G401 (cell line): ENCODE results near the gene CMIP. TPM values are rescaled to one million over a fixed set of nuclear protein-coding genes. Genes with fewer than 3 reads are reported as not detected.
"Not testable (repeated sequence)": the region's sequence is repeated elsewhere in the genome, so short reads cannot be mapped to it uniquely, and the experiment has no call there.

Experiments used
- DNase-seq: peaks from one replicate; pipeline ENCODE4 v3.0.0-alpha.2; 2015; ENCODE audit warnings: low spot score
- in situ Hi-C: cut with HindIII; loops from 2 replicates; pipeline ENCODE4 v1.10.0; 2016; ENCODE audit warnings: low sequenced_read_pairs, mixed read lengths
- total RNA-seq: library from RNA; depleted of rRNA; stranded (reverse); fragments of >200 nt; shearing (Covaris generic); gene quantifications from 2 replicates; pipeline ENCODE4 v1.2.3, GENCODE V29; 2014; rRNA removed

Gene CMIP
- total RNA-seq, 1 experiment from 2014 or later = 8.6 TPM

DNA sequence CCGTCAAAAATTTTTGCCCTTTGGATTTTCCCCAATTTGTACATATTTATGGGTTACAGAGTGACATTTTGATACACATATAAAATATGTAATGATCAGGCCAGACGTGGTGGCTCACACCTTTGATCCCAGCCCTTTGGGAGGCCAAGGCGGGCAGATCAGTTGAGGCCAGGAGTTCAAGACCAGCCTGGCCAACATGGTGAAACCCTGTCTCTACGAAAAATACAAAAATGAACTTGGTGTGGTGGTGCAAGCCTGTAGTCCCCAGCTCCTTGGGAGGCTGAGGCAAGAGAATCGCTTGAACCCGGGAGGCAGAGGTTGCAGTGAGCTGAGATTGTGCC is 296.8 kb downstream of the CMIP start:
- DNase-seq = not testable (repeated sequence)
- in situ Hi-C loops = loop anchor here (25.0 kb wide), 1 partner anchor 354 kb away; no protein-coding TSS in a partner anchor

DNA sequence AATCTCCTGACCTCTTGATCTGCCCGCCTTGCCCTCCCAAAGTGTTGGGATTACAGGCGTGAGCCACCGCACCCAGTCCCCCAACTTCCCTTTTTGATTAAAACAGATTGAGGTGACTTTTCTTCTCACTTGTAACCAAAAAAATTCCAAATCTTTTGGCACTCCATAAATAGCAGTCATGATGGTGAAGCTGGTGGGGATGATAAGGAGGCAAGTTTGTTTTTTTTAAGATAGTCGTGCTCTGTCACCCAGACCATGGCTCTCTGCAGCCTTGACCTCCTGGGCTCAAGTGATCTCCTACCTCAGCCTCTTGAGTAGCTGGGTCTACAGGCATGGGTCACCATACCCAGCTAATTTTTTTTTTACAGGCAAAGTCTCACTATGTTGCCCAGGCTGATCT is 299.8 kb downstream of the CMIP start:
- no peak for DNase-seq
- in situ Hi-C loops = loop anchor here (25.0 kb wide), 1 partner anchor 357 kb away; no protein-coding TSS in a partner anchor

DNA sequence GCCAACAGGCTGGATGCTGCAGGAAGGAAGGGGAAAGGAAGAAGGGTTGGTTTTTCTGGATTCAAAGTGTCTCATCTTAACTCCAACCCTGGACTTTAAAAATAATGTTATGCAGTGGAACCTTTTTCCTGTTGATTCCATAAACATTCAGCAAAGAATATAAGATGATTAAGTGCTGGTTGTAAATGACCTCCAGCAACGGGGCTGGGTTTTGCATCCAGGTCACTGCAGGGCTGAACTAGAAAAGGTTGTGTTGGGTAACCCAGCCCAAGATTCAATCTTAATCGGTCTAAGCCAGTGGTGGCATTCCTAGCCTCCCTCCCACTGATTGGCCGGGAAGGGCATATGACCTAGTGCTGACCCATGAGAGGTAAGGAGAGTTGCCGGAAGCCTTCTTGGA is 300.3 kb downstream of the CMIP start:
- no peak for DNase-seq

DNA sequence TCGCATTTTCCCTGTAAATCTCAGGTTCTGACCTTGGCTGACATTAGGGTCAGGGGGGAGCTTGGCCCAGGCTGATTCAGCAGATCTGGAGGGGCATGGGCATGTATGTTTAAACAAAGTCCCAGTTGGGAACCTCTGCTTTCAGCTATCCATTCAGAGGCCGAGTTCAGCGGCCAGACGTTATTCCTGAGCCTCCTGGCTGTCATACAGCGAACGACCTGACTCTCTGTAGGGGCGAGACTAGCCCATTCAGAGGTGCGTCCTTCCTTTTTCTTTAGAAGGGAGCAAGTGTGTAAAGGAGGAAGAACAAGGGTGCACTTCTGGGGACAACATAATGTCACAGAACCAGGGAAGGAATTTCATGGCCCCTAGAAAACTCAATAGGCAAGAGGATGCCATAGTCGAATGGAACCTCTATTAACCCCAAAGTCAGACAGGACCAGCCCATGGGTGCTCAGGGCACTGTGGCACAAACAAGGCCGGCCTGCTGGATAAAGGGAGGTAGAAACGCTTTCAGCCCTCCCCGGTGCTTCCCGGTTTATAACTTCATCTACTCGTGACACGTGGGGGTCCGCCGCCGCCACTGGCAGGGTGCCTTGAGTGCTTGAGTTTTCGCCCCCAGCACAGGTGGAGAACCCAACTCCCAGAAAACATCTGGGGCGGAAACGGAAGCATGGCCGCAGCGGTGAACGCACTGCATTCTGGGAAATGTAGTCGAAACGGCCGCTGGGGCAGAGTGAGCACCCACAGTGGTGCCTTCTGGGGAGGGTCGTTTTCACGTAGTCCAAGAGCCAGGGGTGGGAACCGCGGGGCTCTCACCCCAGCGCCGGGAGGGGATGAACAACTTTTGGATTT is 301.3 kb downstream of the CMIP start:
- peak; percentile 30 for DNase-seq
- in situ Hi-C loops = loop anchor here (25.0 kb wide), 1 partner anchor 359 kb away; no protein-coding TSS in a partner anchor

More for the DNA sequence above, 300.3 kb downstream of the CMIP start:
- in situ Hi-C loops = loop anchor here (25.0 kb wide), 1 partner anchor 358 kb away; no protein-coding TSS in a partner anchor

- DNase-seq = no peak
- in situ Hi-C loops = loop anchor here (25.0 kb wide), 1 partner anchor 359 kb away; no protein-coding TSS in a partner anchor
Observed at GRCh38 chr16:81746566-81746965, 302.0 kb downstream of the CMIP start.

DNA sequence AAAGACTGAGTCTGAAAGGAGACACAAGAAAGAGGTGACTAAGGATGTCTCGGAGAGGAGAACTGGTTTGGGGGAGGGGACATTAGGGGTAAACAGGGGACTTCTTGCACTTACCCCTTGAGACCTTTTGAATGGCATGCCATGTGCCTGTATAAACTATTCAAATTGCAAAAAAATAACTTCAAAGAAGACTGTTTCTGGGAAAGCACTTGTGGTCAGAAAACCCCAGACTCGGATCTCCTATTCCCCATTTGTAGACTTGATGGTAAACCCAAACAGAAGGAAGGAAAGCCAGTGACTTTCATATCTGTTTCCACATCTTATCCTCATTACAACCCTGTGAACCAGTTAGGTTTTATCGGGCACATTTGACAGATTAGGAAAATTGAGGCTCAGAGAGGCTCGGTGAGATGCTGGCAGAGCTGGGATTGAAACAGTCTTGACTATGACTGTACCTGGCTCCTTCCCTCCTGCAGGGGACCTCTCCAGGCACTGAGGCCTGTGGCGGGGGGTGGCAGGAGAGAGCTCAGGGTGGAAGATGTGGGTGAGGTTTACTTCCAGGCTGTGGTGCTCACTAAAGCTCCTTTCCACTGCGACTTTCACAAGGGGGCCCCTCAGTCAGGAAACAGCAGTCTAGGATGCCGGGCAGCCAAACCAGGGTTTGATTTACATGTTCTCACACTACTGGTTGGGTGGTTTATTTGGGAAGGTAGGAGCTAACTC is 304.0 kb downstream of the CMIP start:
- in situ Hi-C loops = loop anchor here (25.0 kb wide), 1 partner anchor 361 kb away; no protein-coding TSS in a partner anchor
- no peak for DNase-seq

DNA sequence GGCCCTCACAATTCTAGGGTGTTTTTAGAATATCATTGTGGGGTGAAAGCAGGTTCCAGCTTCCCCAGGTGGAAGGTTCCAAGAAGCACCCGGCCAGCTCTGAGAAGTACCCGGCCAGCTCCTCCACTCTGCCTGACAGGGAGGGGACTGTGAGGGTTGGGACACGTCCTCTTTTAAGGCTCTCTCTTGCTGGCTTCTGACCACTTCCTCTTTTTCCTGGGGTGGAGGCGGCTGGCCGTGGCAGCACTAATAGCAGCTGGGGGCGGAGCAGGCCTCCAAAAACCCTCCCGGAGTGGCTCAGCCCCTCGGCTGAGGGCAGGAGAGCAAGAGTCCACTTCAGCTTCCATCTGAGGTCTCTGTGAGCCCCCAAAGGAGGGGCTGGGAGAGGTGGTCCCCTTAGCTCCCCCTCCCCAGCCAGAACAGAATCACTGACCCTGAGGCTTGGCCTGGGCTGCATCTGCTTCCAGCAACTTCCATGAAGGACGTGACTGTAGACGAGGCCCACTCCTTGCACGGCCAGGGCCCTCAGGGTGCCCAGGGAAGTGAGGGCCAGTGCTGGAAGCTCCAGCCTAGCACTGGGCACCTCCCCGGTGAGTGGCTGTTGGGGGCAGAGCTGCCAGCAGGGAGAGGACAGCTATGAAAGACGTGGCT is 307.7 kb downstream of the CMIP start:
- no peak for DNase-seq
- in situ Hi-C loops = no loop called here

GRCh38 chr16:81752876-81753227 is 308.2 kb downstream of the CMIP start:
- no peak for DNase-seq
- in situ Hi-C loops = no loop called here

DNA sequence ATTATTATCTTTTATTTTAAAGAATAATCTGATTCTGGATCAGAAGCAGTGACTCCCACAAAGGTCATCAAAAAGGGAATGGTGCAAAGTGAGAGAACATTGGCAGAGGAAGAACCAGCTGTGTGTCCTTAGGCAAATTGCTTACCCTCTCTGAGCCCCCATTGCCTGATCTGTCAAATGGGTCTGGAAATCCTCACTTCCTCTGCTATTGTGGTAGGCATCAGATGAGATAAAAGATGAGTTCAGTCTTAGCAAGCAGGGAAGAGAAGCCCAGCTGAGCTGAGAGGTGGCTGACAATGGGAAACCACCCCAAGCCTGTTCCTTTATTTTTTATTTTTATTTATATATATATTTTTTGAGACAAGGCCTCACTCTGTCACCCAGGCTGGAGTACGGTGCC is 310.2 kb downstream of the CMIP start:
- no peak for DNase-seq
- in situ Hi-C loops = no loop called here

DNA sequence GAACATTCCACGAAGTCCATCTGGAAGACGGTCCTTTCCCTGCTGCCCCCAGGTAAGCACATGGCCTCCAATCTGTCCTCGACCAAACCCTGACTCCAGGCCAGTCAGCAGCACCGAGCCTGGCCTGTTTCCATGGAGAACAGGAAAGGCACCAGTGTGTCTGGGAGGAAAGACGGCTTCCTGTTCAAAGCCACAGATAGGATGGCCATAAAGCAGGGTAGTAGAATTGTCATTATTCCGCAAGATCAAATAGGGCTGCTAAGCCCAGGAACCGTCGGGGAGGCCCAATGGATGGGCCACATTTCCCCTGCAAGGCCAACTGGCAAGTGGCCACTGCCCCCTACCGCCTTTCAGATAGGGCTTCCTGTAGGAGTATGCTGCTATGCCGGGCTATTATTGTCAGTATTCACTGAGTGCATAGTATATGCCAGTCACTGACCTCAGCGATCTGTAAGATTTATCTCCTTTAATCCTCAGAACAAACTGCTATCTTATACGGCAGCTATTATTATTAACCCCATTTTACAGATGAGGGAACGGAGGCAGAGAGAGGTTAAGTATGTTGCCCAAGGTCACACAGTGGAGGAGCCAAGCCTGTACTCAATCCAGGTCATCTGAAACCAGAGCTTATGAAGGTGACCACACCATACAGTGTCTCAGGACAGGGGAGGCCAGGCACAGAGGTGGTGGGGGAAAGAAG is 311.5 kb downstream of the CMIP start:
- DNase-seq = no peak
- in situ Hi-C loops = no loop called here

GRCh38 chr16:81756615-81757356 is 312.2 kb downstream of the CMIP start:
- DNase-seq = no peak
- in situ Hi-C loops = no loop called here

DNA sequence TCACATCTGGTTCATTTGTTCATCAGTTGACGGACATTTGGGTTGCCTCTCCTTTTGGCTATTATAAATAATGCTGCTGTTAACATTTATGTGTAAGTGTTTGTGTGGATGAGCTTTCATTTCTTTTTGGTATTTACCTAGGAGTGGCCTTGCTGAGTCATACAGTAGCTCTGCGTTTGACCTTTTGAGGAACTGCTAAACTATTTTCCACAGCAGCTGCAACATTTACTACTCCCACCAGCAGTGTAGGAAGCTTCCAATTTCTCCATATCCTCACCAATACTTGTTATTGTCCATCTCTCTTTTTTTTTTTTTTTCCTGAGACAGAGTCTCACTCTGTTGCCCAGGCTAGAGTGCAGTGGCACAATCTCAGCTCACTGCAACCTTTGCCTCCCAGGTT is 313.8 kb downstream of the CMIP start:
- no peak for DNase-seq
- in situ Hi-C loops = no loop called here

Other genes with a start within 250 kb of the CMIP start
- not detected in 2 replicates for gene BCO1, start 206.1 kb upstream of the CMIP start, total RNA-seq
- gene GAN, start 129.8 kb upstream of the CMIP start, total RNA-seq = 4.7 and 5.1 TPM in 2 replicates